NCI-H2227 treated with DMSO at 0.1 percent for 48 hours (cell line): Measurements from ENCODE around the gene NHSL1.
"Not testable (repeated sequence)": the region's sequence is repeated elsewhere in the genome, so short reads cannot be mapped to it uniquely, and the experiment has no call there.

Experiments used
- DNase-seq: peaks from one replicate; lab custom pipeline; 2025; lab: John Stamatoyannopoulos, UW

NHSL1 gene

DNA sequence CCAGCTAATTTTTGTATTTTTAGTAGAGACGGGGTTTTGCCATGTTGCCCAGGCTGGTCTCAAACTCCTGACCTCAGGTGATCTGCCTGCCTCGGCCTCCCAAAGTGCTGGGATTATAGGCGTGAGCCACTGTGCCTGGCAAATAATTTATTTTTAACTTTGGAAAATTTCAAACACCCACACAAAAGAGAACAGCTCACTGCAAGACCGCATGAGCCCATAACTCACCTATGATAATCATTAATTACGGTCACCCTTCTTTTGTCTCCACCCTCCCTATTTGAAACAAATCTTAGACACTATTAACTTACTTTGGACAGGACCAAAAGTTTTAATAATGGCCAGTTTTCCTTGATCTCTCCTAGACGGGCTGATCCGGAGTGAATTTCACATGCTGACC is 74.0 kb downstream of the NHSL1 start:
- not testable (repeated sequence) for DNase-seq

DNA sequence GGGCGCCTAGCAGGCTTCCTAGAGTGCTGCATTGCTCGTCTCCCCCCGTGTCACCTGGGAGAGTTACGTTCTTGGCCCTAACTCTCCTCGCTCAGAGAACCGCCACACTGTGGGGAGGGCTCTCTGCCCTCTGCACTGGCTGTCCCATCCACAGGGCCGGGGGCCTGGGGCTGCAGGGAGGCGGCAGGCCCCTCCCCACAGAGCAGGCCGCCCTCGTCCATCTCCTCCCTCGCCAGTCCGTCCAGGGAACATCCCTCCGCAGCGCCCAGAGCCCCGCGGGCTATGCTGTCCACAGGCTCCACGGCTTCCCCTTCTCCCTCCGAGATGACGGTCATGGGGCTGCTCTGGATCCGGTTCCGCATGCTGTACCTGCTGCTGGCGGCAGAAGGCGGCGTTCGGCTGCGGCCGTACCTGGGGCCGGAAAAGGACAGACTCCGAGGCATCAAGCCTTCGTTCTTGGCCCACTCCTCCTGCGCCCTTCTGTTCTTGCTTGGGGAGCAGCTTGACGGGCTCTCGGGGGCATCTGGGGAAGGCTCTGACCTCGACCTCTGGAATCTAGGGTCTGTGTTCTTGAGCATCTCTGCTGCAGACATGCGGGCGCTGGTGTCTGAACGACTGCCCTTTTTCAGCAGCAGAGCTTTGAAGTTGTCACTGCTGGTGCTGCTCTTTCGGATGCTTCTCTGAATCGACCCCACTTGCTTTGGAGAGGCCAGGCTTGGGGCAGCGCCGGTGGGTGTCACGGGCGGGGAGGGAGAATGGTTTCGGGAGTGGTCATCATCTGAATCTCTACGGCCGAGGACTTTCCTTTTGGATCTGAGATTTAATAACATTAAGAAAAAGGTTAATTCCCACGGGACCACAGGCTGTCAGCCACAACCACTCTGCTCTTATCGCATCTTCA is 75.0 kb downstream of the NHSL1 start:
- DNase-seq = no peak

GRCh38 chr6:138422861-138423260 is 76.4 kb downstream of the NHSL1 start:
- no peak for DNase-seq

GRCh38 chr6:138421608-138422007 is 77.7 kb downstream of the NHSL1 start:
- no peak for DNase-seq

DNA sequence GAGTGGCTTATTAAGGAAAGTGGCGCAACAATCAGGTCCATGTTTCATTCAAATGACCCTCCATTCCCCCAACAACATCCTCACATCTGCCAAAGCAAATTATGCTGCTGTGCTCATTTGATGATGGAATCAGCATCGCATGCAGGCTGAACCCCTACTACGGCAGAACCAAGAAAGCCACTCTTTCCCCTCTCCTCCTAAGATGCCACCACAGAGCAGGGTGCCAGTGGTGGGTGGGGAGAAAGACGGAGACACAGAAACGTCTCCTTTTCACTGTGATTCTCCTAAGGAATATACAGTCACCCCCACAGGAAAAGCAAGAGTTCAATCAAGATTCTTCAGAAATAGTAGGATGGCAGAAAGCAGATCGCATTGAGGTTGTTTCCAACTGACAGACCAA is 78.2 kb downstream of the NHSL1 start:
- DNase-seq = no peak

DNA sequence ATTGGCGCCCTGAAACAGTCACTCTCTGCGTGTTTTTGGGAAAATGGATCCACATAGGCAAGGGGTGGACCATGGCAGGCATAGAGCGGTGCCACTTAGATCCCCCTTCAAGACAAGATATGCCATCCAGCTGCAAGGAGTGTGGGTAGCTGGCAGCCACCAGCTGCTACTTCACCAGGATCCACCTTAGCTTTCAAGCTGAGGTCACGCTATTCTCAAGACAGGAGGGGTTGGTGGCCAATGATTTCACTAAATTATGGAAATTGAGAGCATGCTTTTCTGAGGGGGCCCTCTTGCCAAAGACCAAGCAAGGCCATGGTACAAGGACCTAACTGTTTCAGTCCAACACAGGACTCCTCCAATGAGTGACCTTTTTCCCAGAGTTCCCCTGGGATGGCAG is 78.9 kb downstream of the NHSL1 start:
- DNase-seq = no peak

- no peak for DNase-seq
These were observed 79.5 kb downstream of the NHSL1 start for GRCh38 chr6:138419766-138420165.

DNA sequence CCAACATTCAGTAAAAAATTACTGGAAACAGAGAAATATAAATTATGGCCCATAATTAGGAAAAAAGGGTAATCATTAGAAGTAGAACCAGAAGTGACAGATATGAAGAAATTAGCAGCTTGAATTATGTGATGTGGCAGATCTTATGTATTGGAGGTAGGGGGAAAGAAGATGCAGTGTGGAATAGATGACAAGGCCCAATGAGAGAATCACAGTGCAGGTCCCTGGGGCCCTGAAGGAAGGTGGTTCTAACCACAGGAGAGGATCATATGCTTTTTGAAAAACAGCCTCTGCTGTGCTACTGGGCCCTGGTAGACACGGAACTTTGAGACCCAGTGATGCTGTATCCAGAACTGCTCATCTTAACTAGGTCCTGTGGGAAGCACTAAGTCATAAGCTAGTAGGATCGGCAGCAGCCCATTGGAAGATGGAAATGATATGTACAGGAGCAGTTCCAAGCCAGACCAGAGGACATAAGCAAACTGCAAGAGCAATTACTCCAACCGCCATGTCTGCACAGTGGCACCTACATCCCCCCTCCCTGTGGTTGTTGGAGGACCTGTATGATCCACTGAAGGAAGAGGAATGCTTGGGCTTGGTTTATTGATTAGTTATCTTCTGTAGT is 81.1 kb downstream of the NHSL1 start:
- no peak for DNase-seq

DNA sequence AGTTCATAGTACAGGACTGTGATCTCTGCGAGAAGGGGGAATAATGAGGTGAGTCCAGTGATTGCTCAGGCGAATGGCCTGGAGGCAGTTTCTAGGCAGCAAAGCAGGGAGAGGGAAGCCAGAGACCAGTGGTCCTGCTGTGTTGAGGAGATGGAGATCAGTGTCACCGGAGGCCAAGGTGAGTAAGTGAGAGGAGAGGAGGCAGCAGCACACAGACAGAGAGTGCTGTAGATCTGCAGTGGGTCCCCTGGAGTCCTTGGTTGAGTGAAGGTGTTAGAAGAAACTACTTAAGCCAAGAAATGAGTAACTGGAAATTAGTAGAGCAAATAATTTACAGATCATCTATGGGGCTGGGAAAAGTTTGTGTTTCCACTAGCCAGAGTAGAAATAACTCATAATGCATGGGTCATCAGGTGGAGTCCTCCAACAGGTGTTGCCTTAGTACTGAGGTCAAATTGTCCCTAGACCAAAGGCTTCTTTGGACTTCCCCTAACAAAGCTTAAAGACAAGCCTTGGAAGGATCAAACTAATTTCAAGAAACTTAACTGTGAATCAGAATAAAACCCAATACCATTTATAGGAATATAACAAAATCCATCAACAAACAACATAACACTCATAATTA is 81.7 kb downstream of the NHSL1 start:
- no peak for DNase-seq

DNA sequence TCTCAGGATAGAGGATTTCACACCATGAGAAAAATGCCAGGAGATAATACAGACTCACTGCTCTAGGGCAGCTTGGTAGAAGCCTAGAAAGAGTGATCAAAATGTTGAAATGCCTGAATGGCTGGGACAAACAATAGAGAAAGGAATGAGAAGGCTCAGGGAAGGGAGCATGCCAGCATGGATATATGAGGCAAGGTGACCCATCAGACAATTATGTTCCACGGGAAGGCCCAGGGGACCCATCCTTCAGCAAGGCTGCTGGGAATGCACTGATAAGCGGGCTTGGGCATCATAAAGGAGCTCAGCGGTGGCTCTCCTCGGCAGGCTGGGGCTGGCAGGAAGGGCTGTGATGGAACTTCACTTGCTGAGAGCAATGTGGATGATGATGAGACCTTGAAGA is 83.1 kb downstream of the NHSL1 start:
- DNase-seq = no peak

DNA sequence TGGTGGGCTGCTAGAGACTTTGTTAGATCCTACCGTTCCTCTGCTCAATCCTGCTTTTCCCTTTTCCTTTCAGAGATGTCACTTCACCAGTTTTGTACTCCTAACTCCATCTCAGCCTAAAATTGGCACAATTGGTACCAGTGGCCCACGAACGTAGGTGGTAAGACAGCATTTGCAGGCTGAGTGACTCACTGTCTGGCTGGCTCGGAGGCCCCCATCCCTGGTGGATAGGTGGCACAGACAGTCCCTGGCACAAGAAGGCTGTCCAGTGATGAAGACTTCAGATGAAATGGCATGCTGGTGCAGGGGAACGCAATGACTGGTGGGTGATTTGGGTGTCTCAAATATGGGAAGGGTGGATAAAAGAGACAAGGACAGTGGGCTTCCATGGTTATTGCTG is 84.2 kb downstream of the NHSL1 start:
- no peak for DNase-seq

GRCh38 chr6:138410972-138411880 is 88.1 kb downstream of the NHSL1 start:
- no peak for DNase-seq

DNA sequence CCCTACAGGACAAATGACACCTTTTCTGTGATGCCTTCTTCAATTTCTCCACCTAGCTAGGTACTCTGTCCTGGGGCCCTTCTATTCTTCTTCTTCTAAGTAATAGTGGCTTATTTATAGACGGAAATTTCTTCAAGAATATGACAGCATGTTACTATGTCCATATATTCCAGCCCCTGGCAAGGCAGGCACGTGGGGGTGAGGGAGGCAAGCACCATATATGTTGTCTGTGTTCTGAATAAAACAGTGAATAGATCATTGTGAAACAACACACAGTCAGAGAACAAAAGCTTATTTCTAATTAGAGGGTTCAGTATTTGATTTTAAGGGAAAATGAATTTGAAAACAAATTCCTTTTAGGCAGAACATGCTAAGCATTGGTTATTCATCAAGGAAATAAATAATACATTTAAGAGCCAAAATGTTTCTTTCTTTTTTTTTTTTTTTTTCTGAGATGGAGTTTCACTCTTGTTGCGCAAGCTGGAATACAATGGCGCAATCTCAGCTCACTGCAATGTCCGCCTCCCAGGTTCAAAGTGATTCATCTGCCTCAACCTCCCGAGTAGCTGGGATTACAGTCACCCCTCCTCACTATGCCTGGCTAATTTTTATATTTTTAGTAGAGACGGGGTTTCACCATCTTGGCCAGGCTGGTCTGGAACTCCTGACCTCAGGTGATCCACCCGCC is 89.1 kb downstream of the NHSL1 start:
- DNase-seq = no peak

GRCh38 chr6:138406443-138406842 is 92.9 kb downstream of the NHSL1 start:
- no peak for DNase-seq

- DNase-seq = peak; percentile 75
These were observed 93.4 kb downstream of the NHSL1 start for GRCh38 chr6:138405816-138406413.

DNA sequence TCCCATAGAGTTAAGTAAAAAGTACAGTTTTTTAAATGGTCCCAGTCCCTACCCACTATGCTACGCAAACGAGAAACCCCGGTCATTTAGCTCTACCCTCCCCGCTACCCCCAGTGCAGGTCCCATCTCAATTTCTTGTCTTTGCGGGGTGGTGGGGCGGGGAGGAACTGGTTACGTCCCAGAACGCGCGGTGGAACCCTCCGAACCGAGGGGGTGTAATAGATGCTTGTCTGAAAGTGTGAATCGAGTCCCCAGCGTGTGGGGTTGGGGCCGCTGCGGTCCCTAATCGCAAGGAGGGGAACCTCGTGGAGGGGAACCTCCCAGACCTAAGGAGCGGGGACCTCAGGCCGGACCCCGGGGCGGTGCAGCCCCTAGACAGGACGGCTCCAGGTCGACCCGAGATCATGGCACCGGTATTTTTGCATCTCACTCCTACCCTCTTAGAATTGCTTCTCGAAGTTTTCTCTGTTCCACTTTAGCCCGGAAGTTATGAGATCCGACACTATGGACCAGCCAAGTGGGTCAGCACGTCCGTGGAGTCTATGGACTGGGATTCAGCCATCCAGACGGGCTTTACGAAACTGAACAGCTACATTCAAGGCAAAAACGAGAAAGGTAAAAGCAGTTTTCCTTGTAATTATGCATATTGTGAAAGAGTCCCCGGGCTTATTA is 94.5 kb downstream of the NHSL1 start:
- no peak for DNase-seq

GRCh38 chr6:138403801-138404665 is 95.3 kb downstream of the NHSL1 start, which contains the start of gene HEBP2:
TSS of gene HEBP2 (plus strand) at chr6:138404223. CDS start at chr6:138404496, 273 bp downstream.
- DNase-seq = peak; percentile 1

DNA sequence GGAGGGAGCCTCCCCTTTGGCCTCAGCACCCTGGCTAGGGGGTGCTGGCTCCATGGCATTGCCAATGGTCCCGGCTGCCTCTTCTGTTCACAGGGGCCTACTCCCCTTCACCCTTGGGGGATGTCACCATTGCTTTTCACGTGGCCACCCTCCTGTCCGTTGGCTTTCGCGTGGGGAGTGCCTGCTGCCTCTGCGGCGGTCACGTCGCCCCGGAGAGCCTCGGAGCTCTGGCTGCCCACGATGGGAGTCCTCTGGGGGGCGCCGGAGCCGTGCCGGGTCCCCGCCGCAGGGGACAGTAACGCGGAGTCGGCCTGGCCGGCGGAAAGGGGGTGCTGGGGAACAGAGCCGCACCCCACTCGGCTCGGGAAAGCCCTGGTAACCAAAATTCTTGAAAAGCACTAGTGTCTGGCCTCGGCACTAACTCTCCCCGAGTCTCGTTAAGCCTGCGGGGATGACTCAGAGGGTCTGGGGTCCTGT is 95.9 kb downstream of the NHSL1 start:
- DNase-seq = no peak

- DNase-seq = no peak
These were observed 96.5 kb downstream of the NHSL1 start for GRCh38 chr6:138402838-138403187.
